GM10847 (cell line): ENCODE results near the gene KRT79.

ENCODE experiments used
- POLR2A ChIP-seq: IDR thresholded peaks from 2 replicates; pipeline ENCODE4 v1.6.1; 2011; ENCODE audit not compliant: insufficient read length; ENCODE audit errors: extremely low read depth

The KRT79 gene

GRCh38 chr12:52787324-52788191 lies 46.6 kb downstream of the KRT79 start:
- no peak for TF ChIP-seq POLR2A

- TF ChIP-seq POLR2A = no peak
Observed at GRCh38 chr12:52784909-52785308, 49.2 kb downstream of the KRT79 start.

- TF ChIP-seq POLR2A = no peak
Observed at GRCh38 chr12:52783563-52784316, 50.4 kb downstream of the KRT79 start.

- no peak for TF ChIP-seq POLR2A
Observed at GRCh38 chr12:52782502-52782901, 51.6 kb downstream of the KRT79 start.

- no peak for TF ChIP-seq POLR2A
Observed at GRCh38 chr12:52781399-52782082, 52.6 kb downstream of the KRT79 start.

GRCh38 chr12:52779914-52780313 lies 54.2 kb downstream of the KRT79 start:
- TF ChIP-seq POLR2A = no peak

- TF ChIP-seq POLR2A = no peak
Observed at GRCh38 chr12:52778833-52779232, 55.3 kb downstream of the KRT79 start.

GRCh38 chr12:52777566-52777965 lies 56.5 kb downstream of the KRT79 start:
- TF ChIP-seq POLR2A = no peak

GRCh38 chr12:52776913-52777395 lies 57.2 kb downstream of the KRT79 start, which contains the start of gene KRT76:
KRT76 (minus strand) TSS chr12:52777345; CDS start chr12:52777291, 54 bp downstream.
- no peak for TF ChIP-seq POLR2A

GRCh38 chr12:52776435-52776834 lies 57.7 kb downstream of the KRT79 start:
- TF ChIP-seq POLR2A = no peak

- no peak for TF ChIP-seq POLR2A
Observed at GRCh38 chr12:52774629-52775250, 59.4 kb downstream of the KRT79 start.

GRCh38 chr12:52772772-52773171 lies 61.3 kb downstream of the KRT79 start:
- no peak for TF ChIP-seq POLR2A

GRCh38 chr12:52772188-52772587 lies 61.9 kb downstream of the KRT79 start:
- no peak for TF ChIP-seq POLR2A

- TF ChIP-seq POLR2A = no peak
Observed at GRCh38 chr12:52771505-52771904, 62.6 kb downstream of the KRT79 start.
